HG02798 (cell line): ENCODE measurements around the gene TICAM1.
"Not testable (repeated sequence)": the region's sequence is repeated elsewhere in the genome, so short reads cannot be mapped to it uniquely, and the experiment has no call there.

Experiments
- ATAC-seq: cut with Tn5 transposase; IDR thresholded peaks from one replicate; pipeline ENCODE4 v1.9.1; 2021; ENCODE audit warnings: mild to moderate bottlenecking; ENCODE audit not compliant: unreplicated experiment, poor library complexity

The TICAM1 gene

DNA sequence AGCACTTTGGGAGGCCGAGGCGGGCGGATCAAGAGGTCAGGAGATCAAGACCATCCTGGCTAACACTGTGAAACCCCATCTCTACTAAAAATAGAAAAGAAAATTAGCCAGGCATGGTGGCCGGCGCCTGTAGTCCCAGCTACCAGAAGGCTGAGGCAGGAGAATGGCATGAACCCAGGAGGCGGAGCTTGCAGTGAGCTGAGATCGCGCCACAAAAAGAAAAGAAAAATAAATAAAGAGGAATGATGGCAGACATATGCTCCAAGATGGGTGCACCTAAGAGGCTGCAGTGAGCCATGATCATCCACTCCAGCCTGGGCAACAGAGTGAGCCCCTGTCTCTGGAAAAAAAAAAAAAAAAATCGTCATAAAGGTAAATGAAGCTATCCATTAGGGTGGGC, 14.5 kb upstream of the TICAM1 start:
- not testable (repeated sequence) for ATAC-seq

DNA sequence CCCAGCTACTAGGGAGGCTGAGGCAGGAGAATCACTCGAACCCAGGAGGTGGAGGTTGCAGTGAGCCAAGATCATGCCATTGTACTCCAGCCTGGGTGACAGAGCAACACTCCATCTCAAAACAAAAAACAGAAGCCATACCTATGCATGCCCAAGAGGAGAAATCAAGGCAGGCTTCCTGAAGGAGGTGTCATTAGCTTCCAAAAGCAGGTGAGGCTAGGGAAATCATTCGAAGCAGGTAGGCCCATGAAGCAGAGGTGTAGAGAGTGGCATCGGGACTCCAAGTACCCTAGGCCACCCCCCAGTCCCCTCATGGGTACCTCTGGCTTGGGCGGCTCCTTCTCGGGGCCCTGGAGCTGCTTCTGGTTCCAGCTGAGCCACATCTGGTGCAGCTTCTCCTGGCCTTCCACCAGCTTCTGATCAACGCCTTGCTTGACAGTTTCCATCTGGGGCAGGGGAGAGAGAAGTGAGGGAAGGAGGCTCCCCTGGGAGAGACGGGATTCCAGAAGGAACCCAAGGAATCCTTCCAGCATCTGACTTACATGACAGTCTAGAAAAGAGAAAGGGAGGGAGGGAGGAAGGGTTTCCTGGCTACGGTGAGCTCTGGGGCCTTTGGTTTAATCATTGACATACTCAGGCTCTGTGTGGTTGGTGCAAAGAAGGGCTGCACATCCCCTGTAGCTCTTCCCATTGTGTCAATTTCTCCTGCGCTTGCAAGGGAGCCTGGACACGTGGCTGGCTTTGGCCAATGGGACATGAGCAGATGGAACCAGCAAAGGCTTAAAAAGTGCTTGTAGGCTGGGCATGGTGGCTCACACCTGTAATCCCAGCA, 13.1 kb upstream of the TICAM1 start:
- ATAC-seq = no peak

DNA sequence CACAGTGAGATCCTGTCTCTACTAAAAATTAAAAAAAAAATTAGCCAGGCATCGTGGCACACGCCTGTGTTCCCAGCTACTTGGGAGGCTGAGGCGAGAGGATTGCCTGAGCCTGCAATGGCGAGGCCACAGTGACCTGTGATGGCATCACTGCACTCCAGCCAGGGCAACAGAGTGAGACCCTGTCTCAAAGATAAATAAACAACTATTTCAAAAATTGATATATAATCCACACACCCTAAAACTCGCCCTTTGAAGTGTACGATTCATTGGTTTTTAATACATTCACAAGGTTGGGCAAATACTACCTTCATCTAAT, 12.1 kb upstream of the TICAM1 start:
- ATAC-seq = no peak

DNA sequence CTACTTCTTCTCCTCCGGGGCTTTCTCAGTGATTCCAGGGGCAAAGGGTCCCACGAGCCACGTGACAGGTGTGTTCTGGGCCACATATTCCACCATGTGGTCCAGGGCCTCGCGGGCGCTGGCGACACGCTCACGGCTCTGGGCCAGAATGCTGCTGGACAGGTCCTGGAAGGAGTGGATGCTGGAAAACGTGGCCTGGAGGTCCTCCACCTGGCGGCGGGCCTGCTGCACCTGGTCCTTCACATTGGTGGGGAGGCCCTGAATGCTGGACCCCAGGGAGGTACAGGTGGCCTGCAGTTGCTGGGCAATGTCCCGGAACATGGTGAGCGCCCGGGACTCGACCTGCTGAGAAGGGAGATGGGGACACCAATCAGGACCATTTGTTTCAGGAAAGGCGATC, 7.7 kb upstream of the TICAM1 start:
- no peak for ATAC-seq

DNA sequence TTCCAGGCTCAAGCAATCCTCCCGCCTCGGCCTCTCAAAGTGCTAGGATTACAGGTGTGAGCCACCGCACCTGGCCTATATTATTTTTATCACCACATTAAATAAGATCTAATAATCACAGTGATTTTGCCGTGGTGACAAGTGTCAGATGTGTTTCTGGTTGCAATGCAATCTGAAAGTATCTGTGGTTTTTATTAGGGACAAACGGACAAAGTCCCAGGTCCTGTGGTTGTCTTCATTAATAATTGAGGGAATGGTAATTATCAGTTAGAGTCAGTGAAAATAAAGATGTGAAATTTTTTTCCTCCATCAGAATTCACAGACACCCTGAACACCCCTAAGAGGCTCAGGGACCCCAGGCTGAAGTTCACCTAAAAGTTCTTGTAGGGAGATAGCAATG, 1.3 kb upstream of the TICAM1 start:
- ATAC-seq = no peak

DNA sequence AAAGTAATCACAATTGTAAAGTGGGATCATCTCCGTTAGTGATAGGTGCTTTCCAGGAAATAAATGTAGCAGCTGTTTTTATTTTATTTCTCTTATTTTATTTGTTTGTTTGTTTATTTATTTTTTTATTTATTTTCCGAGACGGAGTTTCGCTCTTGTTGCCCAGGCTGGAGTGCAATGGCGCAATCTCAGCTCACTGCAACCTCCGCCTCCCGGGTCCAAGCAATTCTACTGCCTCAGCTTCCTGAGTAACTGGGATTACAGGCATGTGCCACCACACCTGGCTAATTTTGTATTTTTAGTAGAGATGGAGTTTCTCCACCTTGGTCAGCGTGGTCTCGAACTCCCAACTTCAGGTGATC, 448 bp upstream of the TICAM1 start:
- ATAC-seq = not testable (repeated sequence)

DNA sequence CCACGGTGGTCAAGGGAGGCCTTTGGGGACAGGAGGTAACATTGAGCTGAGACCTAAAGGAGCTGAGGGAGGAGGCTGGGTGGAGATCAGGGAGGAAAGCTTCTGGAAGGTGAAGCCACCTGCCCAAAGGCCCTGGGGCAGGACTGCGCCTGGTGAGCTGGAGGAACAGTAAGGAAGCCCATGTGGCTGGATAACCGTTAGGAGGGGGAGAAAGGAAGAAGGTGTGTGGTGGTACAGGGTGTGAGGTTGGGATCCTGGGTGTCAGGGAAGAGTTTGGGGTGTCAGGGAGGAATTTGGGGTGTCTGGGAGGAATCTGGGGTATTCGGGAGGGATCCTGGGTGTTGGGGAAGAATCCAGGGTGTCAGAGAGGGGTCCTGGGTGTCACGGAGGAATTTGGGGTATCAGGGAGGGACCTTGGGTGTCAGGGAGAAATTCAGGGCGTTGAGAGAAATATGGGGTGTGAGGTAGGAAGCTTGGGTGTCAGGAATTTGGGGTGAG, 695 bp downstream of the TICAM1 start:
- no peak for ATAC-seq

DNA sequence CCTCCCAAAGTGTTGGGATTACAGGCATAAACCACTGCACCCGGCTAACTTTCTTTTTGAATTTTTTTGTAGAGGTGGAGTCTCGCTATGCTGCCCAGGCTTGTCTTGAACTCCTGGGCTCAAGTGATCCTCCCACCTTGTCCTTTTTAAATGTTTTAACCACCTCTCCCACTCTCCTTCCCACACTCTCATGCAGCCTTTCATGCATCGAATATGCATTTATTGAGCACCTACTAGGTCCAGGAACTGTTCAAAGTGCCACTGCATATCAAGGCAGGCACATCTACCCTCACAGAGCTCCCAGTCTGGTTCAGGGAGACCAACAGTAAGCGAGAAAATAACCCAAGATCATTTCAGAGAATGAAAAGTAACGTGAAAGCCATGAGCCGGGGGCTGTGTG, 1.2 kb downstream of the TICAM1 start:
- ATAC-seq = no peak

DNA sequence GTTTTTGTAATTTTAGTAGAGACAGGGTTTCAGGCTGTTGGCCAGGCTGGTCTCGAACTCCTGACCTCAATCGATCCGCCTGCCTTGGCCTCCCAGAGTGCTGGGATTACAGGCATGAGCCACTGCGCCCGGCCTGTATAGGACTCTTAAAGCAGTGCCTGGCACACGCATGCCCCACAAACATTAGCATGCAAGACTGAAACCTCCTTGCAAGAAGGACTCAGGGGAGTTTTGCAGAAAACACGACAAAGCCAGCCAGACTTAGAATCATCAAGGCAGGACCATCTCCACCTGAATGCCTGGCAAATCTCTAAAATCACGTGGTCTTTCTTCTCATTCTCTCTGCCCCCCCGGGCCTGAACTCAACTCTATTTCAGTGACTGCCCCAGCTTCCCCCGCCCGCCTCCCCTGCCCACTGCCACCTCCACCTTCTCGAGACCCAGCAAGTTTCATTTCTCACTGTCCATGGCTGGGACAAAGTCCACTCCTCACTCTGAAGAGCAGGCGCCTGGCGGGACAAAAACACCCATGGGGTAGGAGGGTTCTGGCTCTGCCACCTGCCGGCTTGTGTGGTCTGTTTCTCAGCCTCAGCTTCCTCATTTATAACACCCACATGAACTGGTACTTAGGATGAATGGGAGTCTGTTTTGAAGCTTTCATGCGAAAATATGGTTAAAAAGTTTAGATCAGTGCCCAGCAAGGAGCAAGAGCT, 2.4 kb downstream of the TICAM1 start:
- ATAC-seq = no peak

DNA sequence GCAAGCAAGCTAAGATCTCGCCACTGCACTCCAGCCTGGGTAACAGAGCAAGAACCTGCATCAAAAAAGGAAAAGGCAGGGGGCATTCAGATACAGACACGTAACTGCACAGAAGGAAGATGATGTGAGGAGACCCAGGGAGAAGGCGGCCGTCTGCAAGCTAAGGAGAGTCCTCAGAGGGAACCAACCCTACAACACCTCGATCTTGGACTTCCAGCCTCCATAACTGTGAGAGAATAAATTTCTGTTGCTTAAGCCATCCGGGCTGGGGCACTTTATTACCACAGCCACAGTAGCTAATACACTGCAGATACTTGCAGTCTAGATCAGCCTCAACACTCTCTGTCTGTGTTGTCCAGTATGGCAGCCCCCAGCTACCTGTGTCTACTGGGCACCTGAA, 7.9 kb downstream of the TICAM1 start:
- no peak for ATAC-seq

DNA sequence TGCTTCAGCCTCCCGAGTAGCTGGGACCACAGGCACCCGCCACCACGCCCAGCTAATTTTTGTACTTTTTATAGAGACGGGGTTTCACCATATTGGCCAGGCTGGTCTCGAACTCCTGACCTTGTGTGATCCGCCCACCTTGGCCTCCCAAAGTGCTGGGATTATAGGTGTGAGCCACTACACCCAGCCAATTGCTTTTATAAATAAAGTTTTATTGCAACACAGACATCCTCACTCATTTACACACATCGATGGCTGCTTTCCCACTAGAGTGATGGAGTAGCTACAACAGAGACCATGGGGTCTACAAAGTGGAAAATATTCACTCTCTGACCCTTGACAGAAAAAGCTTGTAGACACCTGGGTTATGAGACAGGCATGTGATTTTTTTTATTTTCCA, 9.2 kb downstream of the TICAM1 start:
- not testable (repeated sequence) for ATAC-seq

DNA sequence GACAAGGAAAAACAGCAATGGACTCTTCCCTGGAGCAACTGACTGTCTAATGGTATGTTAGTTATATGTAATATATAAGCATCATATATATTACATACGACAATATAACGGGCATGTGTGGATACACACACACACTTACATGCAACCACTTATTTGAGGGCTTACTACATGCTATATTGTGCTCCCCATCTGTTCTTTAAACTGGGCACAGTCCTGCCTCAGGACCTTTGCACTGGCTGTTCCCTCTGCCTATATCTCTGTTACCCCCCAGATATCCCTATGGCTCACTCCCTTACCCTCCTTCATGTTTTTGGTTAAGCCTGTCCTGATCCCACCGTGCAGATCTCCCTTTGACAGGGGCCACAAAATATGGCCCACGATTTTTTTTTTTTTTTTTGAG, 10.2 kb downstream of the TICAM1 start:
- no peak for ATAC-seq

DNA sequence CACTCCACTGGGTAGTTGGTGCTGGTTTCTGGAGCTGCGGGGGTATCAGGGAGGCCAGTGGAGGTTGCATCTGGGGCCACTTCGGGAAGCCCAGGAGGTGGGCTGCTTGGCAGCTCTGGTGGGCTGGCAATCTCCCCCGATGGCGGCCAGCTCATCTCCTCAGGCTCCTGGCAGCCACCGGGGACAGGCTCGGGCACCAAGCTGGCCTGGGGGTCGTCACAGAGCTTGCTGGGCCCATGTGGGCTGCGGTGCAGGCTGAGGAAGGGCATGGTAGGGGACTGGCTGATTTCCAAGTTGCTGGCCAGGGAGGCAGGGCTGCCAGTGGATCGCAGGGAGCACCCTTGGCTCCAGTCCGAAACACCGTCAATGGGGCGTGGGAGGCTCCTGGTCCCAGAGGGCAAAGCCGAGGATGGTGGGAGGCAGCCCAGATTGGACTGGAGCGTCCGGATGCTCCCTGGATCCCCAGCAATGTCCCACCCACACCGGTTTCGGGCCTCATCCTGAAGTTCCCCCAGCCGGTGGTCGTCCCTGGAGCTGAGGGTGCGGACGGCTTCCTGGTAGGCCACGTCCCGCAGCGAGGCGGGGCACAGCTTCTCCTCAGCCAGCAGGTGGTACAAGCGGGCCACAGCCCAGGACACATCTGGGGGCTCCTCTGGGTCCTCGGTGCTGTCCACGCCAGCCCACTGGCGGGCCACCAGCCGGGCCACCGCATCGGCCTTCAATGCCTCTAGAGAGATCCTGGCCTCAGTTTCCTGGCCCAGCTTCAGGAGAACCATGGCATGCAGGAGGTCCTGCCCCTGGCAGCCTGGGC, 13.8 kb downstream of the TICAM1 start:
- no peak for ATAC-seq

DNA sequence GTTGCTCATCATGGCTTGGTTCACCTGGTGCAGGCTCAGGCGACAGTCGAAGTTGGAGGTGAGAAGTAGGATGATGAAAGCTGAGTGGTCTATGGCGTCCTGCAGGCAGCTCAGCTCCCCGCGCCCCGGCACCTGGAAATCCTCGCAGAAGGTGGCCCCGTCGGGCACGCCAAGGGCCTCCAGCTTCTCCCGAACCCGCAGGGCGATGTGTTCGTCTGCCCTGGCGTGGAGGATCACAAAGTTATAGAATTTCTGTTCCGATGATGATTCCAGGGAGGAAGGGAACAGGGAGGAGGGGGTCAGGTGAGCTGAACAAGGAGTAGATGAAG, 14.6 kb downstream of the TICAM1 start:
- ATAC-seq = no peak

DNA sequence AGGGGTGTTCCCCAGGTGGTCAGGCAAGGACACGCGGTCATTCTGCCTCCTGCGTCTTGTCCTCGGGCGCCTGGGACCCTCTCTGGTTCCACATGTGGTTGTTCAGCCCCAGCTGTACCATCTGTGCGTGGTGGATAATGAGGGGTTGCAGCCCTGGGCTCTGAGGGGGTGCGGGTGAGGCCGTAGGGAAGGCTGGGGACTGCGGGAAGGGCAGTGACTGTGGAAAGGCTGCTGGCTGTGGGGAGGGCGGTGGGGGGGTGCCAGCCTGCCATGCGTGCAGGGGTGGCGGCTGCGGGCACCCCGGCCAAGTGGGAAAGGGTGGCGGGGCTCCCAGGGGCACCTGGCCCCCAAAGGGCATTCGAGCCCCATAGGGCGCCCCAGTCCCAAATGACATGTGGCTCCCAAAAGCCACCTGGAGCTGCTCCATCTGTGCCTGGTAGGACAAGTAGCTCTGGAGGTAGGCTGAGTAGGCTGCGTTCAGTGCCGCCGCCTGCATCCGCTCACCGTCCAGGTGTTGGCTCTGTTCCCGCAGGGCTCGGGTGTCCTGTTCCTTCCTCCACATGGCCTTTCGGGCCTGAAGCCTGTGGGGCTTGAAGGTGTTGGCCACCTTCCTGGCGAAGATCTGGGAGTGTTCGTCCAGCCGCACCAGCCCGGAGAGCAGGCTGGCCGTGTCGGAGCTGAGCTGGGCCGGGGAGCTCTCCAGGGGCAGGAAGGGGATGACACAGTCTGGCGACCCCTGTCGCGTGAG, 15.1 kb downstream of the TICAM1 start:
- no peak for ATAC-seq

DNA sequence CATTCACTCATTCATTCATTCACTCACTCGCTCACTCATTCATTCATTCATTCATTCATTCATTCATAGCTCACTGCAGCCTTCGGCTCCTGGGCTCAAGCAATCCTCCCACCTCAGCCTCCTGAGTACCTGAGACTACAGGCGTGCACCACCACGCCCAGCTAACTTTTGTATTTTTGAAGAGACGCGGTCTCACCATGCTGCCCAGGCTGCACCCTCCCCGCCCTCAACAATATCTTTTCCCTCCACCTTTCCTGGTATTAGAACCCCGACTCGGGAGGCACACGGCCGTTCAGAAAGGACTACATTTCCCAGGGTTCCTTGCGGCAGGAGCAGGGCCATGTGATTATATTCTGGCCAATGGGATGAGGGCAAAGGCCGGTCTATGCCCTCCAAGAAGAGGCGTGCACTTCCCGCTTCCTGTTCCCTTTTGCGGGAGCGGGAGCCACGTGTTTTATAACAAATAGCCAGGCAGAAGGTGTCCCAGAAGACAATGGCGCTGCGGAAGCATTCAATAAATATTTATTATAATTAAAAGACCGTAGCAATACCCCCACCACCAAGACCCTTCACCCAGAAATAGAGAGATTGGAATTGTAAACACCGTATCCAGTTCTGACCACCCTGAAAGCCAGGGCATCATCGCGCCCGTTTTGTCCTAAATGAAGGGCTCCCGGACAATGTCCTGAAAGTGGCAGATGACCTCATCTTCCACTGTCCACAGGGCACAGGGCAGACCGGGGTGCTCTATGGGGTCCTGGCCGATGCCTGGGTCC, 15.9 kb downstream of the TICAM1 start:
- peak; percentile 61 for ATAC-seq

DNA sequence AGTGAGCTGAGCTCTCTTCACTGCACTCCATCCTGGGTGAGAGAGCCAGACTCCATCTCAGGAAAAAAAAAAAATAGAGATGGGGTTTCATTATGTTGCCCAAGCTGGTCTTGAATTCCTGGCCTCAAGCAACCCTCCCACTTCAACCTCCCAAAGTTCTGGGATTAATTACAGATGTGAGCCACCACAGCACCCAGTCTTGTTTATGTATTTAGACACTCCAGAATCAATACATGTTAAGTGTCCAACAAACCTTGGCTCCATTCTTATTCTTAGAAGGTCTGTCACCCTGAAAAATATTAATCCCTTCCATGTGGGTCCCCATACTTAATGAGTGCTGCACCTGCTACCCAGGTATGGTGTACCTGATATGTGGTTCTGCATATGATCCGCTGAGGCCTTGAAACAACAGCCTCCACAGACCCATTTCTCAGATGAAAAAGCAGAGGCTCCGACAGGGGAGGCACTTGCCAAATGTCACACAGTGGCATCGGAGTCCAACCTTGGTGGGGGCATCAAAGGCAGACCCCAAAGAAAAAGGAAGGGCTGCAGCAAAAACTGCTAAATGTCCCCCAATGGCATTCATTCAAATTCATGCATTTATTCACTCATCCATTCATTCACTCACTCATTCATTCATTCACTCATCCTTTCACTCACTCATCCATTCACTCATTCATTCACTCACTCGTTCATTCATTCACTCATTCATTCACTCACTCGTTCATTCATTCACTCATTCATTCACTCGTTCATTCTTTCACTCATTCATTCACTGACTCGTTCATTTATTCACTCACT, 16.7 kb downstream of the TICAM1 start:
- no peak for ATAC-seq

DNA sequence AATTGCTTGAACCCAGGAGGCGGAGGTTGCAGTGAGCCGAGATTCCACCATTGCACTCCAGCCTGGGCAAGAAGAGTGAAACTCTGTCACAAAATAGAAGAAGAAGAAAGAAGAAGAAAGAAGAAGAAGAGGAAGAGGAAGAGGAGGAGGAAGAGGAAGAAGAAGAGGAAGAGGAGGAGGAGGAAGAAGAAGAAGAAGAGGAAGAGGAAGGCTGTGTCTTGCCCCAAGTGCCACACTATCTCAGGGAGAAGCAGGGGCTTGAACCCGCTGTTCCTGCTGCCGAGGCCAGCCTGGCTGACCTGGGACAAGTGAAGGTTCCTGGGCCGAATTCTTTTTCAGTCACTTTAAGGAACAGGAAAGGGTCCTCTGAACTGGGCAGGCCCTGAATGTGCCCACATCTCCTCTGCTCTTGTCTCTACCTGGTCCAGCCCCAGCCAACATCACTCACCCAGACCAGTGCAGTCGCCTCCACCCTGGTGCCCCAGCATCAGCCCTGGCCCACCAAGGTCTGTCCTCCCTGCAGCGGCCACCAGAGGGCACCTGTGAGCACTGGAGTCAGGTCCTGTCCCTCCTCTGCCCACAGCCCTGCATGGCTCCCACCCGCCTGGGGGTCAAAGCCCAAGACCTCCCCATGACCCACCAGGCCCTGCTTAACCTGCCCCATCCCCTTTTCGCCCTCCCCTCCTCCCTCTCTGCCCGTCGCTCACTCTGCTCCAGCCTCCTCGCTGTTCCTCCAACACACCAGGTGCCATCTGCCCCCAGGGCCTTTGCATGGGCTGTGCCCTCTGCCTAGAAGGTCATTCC, 20.0 kb downstream of the TICAM1 start:
- peak; percentile 62 for ATAC-seq
